Gastrocnemius medialis (tissue), 4 donors: ENCODE measurements around the gene VPS39.

Experiments
- CTCF ChIP-seq, 5 experiments: fragments of 450-650 bp in 3 of 5; fragments of 200-600 bp in 2 of 5; sonication (generic) in 2 of 5; IDR thresholded peaks in 4 of 5; conservative IDR thresholded peaks in 1 of 5; 1 replicate in 4 of 5; 2 replicates in 1 of 5; pipeline ENCODE4 v1.5.1; 2016 to 2019; ENCODE audit warnings: antibody characterized with exemption in 5 of 5, mild to moderate bottlenecking in 3 of 5, moderate library complexity in 3 of 5
- POLR2A ChIP-seq, 2 donors: fragments of 450-650 bp; IDR thresholded peaks; one replicate each; pipeline ENCODE4 v1.6.1; 2017; ENCODE audit warnings: antibody characterized with exemption in 2 of 2, mild to moderate bottlenecking in 2 of 2, moderate library complexity in 2 of 2

GRCh38 chr15:42201801-42202200 lies 6.3 kb downstream of the VPS39 start:
- TF ChIP-seq CTCF (IDR thresholded peaks at IDR 0.05 in 4 of 5, conservative IDR thresholded peaks at IDR 0.05 in 1 of 5) = no peak
- TF ChIP-seq POLR2A (IDR thresholded peaks at IDR 0.05) = no peak
